ENCODE data around the gene GEMIN5. TPM values are rescaled to one million over a fixed set of nuclear protein-coding genes. Genes with fewer than 3 reads are reported as not detected.

GEMIN5 gene
- total RNA-seq, 1 experiment from 2014 or later: 50.6 TPM

DNA sequence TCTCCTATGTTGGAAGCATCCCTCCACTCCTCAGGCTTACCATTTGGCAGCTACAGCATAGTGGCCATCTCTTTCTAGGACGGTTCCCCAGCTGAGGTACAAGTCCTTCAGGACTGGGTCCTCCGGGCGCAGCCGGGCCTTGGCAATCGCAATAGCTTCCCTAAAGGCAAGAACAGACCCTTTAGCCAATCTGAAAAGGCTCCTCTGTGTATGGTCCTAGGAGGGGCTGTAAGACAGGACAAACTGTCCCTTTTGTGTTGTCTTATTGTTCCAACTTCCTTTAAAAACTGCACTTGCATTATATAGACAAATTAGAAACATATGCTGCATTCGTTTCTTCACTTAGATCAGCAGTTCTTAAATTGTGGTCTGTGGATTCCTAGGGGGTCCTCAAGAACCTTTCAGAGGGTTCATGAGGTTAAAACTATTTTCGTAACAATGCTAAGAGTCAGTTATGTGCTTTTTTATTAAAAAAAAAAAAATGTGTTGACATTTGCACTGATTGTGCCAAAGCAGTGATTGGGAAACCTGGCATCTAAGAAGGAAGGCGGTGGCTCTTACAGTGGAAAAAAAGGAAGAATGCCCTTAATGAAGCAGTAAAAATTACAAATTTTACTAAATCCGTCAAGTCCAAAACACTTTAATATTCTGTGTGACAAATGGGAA is 38.7 kb downstream of the GEMIN5 start:
- Histone ChIP-seq H3K27ac (ENCODE audit: low read depth, low read length, poor library complexity, severe bottlenecking) (peak overlapping the region; percentile 50), H3K4me1 (ENCODE audit: insufficient read depth, low read length, poor library complexity, severe bottlenecking) (no peaks in the 10 kb centered on the region), H3K4me3 (ENCODE audit: low read depth, low read length, poor library complexity, severe bottlenecking) (no peak overlapping the region), H3K9me3 (ENCODE audit: low read depth, low read length, poor library complexity, severe bottlenecking) (no peaks in the 10 kb centered on the region), H3K36me3 (ENCODE audit: insufficient read depth, low read length, poor library complexity, severe bottlenecking) (peaks cover 89% of the 10 kb centered on the region), H3K27me3 (replicated peaks; ENCODE audit: insufficient read depth, low read depth, low read length, poor library complexity) (no peaks in the 10 kb centered on the region)
- ChIA-PET CTCF (no interaction called here), POLR2A (ENCODE audit: low non-redundant PET) (no interaction called here)
- DNase-seq (ENCODE audit: low spot score): no peak
- no peak for TF ChIP-seq EZH2 (IDR thresholded peaks at IDR 0.05; ENCODE audit: borderline replicate concordance, low read depth, low read length, poor library complexity, severe bottlenecking)
- TF ChIP-seq, protein P1, sequence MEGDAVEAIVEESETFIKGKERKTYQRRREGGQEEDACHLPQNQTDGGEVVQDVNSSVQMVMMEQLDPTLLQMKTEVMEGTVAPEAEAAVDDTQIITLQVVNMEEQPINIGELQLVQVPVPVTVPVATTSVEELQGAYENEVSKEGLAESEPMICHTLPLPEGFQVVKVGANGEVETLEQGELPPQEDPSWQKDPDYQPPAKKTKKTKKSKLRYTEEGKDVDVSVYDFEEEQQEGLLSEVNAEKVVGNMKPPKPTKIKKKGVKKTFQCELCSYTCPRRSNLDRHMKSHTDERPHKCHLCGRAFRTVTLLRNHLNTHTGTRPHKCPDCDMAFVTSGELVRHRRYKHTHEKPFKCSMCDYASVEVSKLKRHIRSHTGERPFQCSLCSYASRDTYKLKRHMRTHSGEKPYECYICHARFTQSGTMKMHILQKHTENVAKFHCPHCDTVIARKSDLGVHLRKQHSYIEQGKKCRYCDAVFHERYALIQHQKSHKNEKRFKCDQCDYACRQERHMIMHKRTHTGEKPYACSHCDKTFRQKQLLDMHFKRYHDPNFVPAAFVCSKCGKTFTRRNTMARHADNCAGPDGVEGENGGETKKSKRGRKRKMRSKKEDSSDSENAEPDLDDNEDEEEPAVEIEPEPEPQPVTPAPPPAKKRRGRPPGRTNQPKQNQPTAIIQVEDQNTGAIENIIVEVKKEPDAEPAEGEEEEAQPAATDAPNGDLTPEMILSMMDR (conservative IDR thresholded peaks at IDR 0.05; ENCODE audit: low read depth, low read length): no peak
- BruUV-seq (replicated peaks): no TSS peak
- intact Hi-C loops (cut with micrococcal nuclease; ENCODE audit: unreplicated experiment): no loop called here

DNA sequence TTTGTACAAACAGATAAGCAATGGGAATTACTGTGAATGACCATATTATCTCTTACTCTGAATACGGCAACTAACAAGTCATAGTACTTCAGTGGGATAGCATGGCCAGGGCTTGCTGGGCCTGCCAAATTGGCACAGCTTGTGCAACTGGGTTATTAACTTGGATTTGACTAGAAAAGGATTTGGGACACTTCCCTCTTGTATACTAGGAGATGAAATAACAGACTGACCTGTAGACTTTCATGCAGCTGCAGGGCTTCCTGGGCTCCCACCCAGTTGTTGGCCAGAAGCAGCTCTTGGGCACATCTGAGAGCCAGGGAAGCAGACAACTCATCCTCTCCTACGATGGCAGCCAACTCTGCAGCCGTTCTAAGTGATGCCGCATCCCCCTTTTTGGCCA is 39.8 kb downstream of the GEMIN5 start:
- Histone ChIP-seq H3K36me3 (ENCODE audit: insufficient read depth, low read length, poor library complexity, severe bottlenecking) (peaks cover 89% of the 10 kb centered on the region), H3K9me3 (ENCODE audit: low read depth, low read length, poor library complexity, severe bottlenecking) (no peaks in the 10 kb centered on the region), H3K4me1 (ENCODE audit: insufficient read depth, low read length, poor library complexity, severe bottlenecking) (no peaks in the 10 kb centered on the region), H3K27me3 (replicated peaks; ENCODE audit: insufficient read depth, low read depth, low read length, poor library complexity) (no peaks in the 10 kb centered on the region), H3K27ac (ENCODE audit: low read depth, low read length, poor library complexity, severe bottlenecking) (no peak overlapping the region), H3K4me3 (ENCODE audit: low read depth, low read length, poor library complexity, severe bottlenecking) (no peak overlapping the region)
- ChIA-PET POLR2A (ENCODE audit: low non-redundant PET) (no interaction called here), CTCF (no interaction called here)
- no peak for DNase-seq (ENCODE audit: low spot score)
- intact Hi-C loops (cut with micrococcal nuclease; ENCODE audit: unreplicated experiment): no loop called here
- no TSS peak for BruUV-seq (replicated peaks)
- TF ChIP-seq, protein P1 (conservative IDR thresholded peaks at IDR 0.05; ENCODE audit: low read depth, low read length): no peak
- TF ChIP-seq EZH2 (IDR thresholded peaks at IDR 0.05; ENCODE audit: borderline replicate concordance, low read depth, low read length, poor library complexity, severe bottlenecking): no peak

DNA sequence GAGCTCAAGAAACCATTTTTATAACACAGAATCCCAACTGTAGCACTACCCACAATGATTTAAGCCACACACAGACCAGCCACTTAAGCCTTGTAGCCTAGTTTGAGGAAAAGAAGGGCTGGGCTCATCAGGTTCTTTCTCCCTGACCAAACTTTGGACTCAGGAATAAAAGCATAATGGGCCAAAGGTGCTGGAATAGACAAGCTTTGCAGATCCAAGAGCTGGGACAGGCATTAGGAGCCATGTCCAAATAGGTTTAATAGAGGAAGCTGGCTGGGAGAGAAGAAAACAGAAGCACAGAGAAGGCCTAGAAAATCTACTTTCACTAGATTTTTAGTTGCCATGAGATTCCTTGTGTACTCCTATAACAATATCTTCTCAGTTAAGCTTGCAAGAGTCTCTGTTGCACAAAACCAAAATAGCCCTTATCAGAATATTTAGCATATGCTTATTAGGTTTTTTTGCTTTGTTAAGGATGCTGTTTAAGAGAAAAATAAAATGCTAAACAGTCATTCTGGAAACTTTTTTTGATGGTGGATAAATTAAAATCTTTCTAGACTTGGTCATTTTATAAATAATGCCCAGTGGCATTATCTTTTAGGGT is 41.3 kb downstream of the GEMIN5 start:
- POLR2A ChIA-PET (ENCODE audit: low non-redundant PET): no interaction called here
- intact Hi-C loops (cut with micrococcal nuclease; ENCODE audit: unreplicated experiment): no loop called here
- BruUV-seq (replicated peaks): no TSS peak
- H3K4me3 ChIP-seq (ENCODE audit: low read depth, low read length, poor library complexity, severe bottlenecking): no peak overlapping the region
- no peak overlapping the region for H3K27ac ChIP-seq (ENCODE audit: low read depth, low read length, poor library complexity, severe bottlenecking)
- peaks cover 83% of the 10 kb centered on the region for H3K36me3 ChIP-seq (ENCODE audit: insufficient read depth, low read length, poor library complexity, severe bottlenecking)
- H3K27me3 ChIP-seq (replicated peaks; ENCODE audit: insufficient read depth, low read depth, low read length, poor library complexity): no peaks in the 10 kb centered on the region
- no peak for DNase-seq (ENCODE audit: low spot score)
- CTCF ChIA-PET: no interaction called here
- H3K4me1 ChIP-seq (ENCODE audit: insufficient read depth, low read length, poor library complexity, severe bottlenecking): no peaks in the 10 kb centered on the region
- TF ChIP-seq, protein P1 (conservative IDR thresholded peaks at IDR 0.05; ENCODE audit: low read depth, low read length): no peak
- no peak for TF ChIP-seq EZH2 (IDR thresholded peaks at IDR 0.05; ENCODE audit: borderline replicate concordance, low read depth, low read length, poor library complexity, severe bottlenecking)
- H3K9me3 ChIP-seq (ENCODE audit: low read depth, low read length, poor library complexity, severe bottlenecking): no peaks in the 10 kb centered on the region
